Measurements from ENCODE around the gene SLC30A9. TPM values are rescaled to one million over a fixed set of nuclear protein-coding genes. Genes with fewer than 3 reads are reported as not detected.

Gene SLC30A9
- total RNA-seq, 2 donors from 2014 or later, result 66.9 to 78.0 TPM

DNA sequence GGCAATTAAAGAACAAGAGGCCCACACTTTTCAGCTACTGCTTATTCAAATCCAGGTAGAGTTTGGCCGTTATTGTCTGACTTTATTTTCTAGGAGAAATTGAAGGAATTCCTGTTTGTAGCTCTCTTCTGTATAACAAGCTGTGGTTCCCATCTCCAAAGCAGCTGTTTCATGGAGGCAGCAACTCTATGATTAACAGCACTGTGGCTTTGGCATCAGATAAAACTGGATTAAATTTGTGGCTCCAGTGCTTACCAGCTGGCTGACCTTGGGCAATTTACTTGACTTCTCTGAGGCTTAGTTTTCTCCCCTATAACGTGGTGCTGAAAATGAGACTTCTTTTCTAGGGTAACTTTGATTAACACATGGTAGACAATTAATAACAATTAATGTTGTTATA is 28.1 kb downstream of the SLC30A9 start:
- 96 to 100% methylated on average over 1 to 2 of the region's 2 CpGs for WGBS, 2 experiments (ENCODE audit: insufficient coverage in 1 of 2, insufficient read length in 1 of 2)
- Histone ChIP-seq H3K9ac (ENCODE audit: extremely low read depth, low read length, poor library complexity, severe bottlenecking) (no peak overlapping the region), H3K27ac (ENCODE audit: low read depth, low read length) (no peak overlapping the region), H3K4me3 (ENCODE audit: low read length) (no peak overlapping the region), H3K4me1 (ENCODE audit: control insufficient read depth, insufficient read depth, low read length) (no peaks in the 10 kb centered on the region), H3K27me3 (ENCODE audit: control insufficient read depth, insufficient read depth, low read length, poor library complexity, severe bottlenecking) (no peaks in the 10 kb centered on the region), H3K36me3 (ENCODE audit: control insufficient read depth, insufficient read depth, low read length) (peaks cover 37% of the 10 kb centered on the region), H3K9me3 (ENCODE audit: control insufficient read depth, low read length) (no peaks in the 10 kb centered on the region)
- H3K9me3 Mint-ChIP-seq, result no peaks in the 10 kb centered on the region
- TF ChIP-seq, protein P1, sequence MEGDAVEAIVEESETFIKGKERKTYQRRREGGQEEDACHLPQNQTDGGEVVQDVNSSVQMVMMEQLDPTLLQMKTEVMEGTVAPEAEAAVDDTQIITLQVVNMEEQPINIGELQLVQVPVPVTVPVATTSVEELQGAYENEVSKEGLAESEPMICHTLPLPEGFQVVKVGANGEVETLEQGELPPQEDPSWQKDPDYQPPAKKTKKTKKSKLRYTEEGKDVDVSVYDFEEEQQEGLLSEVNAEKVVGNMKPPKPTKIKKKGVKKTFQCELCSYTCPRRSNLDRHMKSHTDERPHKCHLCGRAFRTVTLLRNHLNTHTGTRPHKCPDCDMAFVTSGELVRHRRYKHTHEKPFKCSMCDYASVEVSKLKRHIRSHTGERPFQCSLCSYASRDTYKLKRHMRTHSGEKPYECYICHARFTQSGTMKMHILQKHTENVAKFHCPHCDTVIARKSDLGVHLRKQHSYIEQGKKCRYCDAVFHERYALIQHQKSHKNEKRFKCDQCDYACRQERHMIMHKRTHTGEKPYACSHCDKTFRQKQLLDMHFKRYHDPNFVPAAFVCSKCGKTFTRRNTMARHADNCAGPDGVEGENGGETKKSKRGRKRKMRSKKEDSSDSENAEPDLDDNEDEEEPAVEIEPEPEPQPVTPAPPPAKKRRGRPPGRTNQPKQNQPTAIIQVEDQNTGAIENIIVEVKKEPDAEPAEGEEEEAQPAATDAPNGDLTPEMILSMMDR (conservative IDR thresholded peaks at IDR 0.05), result no peak
- no peaks in the 10 kb centered on the region for H3K27me3 Mint-ChIP-seq (ENCODE audit: insufficient read depth)
- H3K4me1 Mint-ChIP-seq, result no peaks in the 10 kb centered on the region
- peaks cover 21% of the 10 kb centered on the region for H3K36me3 Mint-ChIP-seq (ENCODE audit: low read depth)
- no peak overlapping the region for H3K4me3 Mint-ChIP-seq
- no peak overlapping the region for H3K27ac Mint-ChIP-seq
- no peak for DNase-seq

DNA sequence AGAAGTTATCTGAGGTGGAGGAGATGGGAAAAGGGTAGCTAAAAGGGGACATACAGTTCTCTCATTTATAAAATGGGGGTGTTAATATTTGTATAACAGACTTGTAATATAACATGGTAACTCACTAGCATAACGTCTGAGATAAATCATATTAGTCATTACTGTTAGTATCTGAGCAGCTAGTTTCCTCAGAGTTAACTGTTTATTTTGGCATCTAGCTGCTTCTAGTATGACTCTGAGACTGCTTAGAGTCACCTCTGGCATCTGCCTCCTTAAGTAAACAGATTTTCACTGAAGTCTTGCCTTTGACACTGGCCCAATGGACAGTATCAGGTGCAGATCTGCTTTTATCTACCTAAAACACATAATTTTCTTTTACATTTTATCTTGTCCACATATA is 58.1 kb downstream of the SLC30A9 start:
- no peaks in the 10 kb centered on the region for H3K4me1 Mint-ChIP-seq
- H3K36me3 ChIP-seq (ENCODE audit: control insufficient read depth, insufficient read depth, low read length), result peaks cover 59% of the 10 kb centered on the region
- peaks cover under 1% of the 10 kb centered on the region for H3K9me3 ChIP-seq (ENCODE audit: control insufficient read depth, low read length)
- H3K27ac ChIP-seq (ENCODE audit: low read depth, low read length), result no peak overlapping the region
- 76 to 100% methylated on average over 1 of the region's 1 CpG for WGBS, 2 experiments (ENCODE audit: insufficient coverage in 1 of 2, insufficient read length in 1 of 2)
- no peaks in the 10 kb centered on the region for H3K27me3 Mint-ChIP-seq (ENCODE audit: insufficient read depth)
- H3K4me3 Mint-ChIP-seq, result no peak overlapping the region
- H3K27me3 ChIP-seq (ENCODE audit: control insufficient read depth, insufficient read depth, low read length, poor library complexity, severe bottlenecking), result no peaks in the 10 kb centered on the region
- no peak for DNase-seq
- H3K9ac ChIP-seq (ENCODE audit: extremely low read depth, low read length, poor library complexity, severe bottlenecking), result no peak overlapping the region
- TF ChIP-seq, protein P1 (conservative IDR thresholded peaks at IDR 0.05), result no peak
- H3K36me3 Mint-ChIP-seq (ENCODE audit: low read depth), result peaks cover 63% of the 10 kb centered on the region
- no peak overlapping the region for H3K27ac Mint-ChIP-seq
- H3K4me3 ChIP-seq (ENCODE audit: low read length), result no peak overlapping the region
- peaks cover 32% of the 10 kb centered on the region for H3K9me3 Mint-ChIP-seq
- no peaks in the 10 kb centered on the region for H3K4me1 ChIP-seq (ENCODE audit: control insufficient read depth, insufficient read depth, low read length)

DNA sequence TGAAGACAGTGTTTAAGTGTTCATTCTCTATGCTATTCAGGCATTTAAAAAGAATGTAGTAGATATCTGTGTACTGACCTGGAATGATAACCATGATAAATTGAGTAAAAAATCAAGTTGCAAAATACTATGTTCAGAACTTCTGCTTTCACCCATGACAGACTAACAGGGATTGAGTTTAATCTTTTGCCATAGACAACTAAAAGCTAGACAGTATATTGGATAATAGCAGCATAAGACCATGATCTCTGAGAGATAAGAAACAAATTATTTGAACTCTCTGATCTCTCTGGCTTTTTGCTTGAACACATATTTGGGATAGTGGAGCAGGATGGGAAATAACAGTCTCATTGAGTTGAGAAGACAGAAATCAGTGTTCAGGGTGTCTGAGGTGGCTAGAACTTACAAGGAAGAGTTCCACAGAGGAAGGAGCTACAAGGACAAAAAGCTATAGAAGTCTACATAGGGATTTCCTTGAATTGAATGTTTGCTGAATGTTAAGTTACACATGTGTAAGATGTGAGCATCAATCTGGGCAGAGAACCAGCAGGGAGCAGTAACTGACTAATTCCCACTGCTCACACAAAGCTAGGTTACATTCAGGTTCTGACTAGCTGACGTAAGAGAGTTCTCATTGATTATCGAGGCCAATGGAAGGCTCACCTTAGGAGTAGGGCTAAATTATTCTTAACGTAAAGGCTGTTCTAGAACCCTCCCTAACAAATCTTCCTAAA is 60.4 kb downstream of the SLC30A9 start:
- WGBS, 2 experiments (ENCODE audit: insufficient coverage in 1 of 2, insufficient read length in 1 of 2), result 97 to 100% methylated on average over 2 to 3 of the region's 3 CpGs
- no peak overlapping the region for H3K27ac ChIP-seq (ENCODE audit: low read depth, low read length)

More for the DNA sequence above, 60.4 kb downstream of the SLC30A9 start:
- Histone ChIP-seq H3K4me1 (ENCODE audit: control insufficient read depth, insufficient read depth, low read length) (no peaks in the 10 kb centered on the region), H3K27me3 (ENCODE audit: control insufficient read depth, insufficient read depth, low read length, poor library complexity, severe bottlenecking) (no peaks in the 10 kb centered on the region), H3K4me3 (ENCODE audit: low read length) (no peak overlapping the region), H3K36me3 (ENCODE audit: control insufficient read depth, insufficient read depth, low read length) (peaks cover 57% of the 10 kb centered on the region), H3K9ac (ENCODE audit: extremely low read depth, low read length, poor library complexity, severe bottlenecking) (no peak overlapping the region), H3K9me3 (ENCODE audit: control insufficient read depth, low read length) (peaks cover 3% of the 10 kb centered on the region)
- H3K4me1 Mint-ChIP-seq, result no peaks in the 10 kb centered on the region
- TF ChIP-seq, protein P1 (conservative IDR thresholded peaks at IDR 0.05), result no peak
- H3K36me3 Mint-ChIP-seq (ENCODE audit: low read depth), result peaks cover 57% of the 10 kb centered on the region
- peaks cover 16% of the 10 kb centered on the region for H3K9me3 Mint-ChIP-seq
- H3K27me3 Mint-ChIP-seq (ENCODE audit: insufficient read depth), result no peaks in the 10 kb centered on the region
- no peak for DNase-seq
- no peak overlapping the region for H3K4me3 Mint-ChIP-seq
- no peak overlapping the region for H3K27ac Mint-ChIP-seq
